ENCODE results near the gene RILPL2.

RILPL2 gene

DNA sequence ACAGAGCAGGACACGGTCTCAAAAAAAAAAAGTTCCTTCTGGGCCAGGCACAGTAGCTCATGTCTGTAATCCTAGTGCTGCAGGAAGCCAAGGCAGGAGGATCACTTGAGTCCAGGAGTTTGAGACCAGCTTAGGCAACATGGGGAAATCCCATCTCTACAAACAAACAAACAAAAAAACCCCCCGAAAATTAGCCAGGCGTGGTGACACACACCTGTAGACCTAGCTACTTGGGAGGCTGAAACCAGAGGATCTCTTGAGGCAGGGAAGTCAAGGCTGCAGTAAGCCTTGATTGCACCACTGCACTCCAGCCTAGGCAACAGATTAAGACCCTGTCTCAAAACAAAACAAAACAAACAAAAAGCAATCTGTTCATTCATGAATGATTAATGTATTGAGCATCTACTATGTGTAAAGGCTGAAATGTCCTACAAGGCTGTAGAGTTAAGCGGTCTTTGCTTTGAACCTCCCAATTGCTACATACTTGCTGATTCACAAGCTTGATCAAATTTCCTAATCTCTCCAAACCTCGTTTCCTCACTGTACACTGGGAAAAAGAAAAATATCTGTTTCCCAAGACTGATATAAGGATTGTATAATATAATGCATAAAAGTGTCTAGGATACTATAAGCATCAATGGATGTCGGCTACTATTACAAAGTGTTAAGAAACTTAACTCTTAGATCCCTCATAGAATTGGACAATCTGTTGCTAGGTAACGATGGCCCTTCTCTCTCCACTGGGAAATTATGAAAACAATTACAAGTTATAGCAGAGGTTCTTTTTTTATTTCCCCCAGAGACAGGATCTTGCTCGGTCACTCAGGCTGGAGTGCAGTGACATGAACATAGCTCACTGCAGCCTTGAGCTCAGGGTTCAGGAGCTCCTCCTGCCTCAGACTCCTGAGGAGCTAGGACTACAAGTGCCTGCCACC is 7.9 kb upstream of the RILPL2 start:
- Histone ChIP-seq H3K27ac (ENCODE audit: poor library complexity, severe bottlenecking) (no peak overlapping the region), H3K36me3 (ENCODE audit: low read depth) (no peaks in the 10 kb centered on the region), H3K9me3 (ENCODE audit: severe bottlenecking) (no peaks in the 10 kb centered on the region), H3K4me1 (ENCODE audit: insufficient read depth, poor library complexity, severe bottlenecking) (peaks cover 5% of the 10 kb centered on the region), H3K4me3 (ENCODE audit: severe bottlenecking) (no peak overlapping the region), H3K27me3 (ENCODE audit: insufficient read depth, poor library complexity, severe bottlenecking) (no peaks in the 10 kb centered on the region)
- no peak for TF ChIP-seq CTCF (IDR thresholded peaks at IDR 0.05; ENCODE audit: poor library complexity, severe bottlenecking)
- peak; percentile 76 for ATAC-seq (ENCODE audit: low read depth)
- DNase-seq (ENCODE audit: low spot score): no peak

DNA sequence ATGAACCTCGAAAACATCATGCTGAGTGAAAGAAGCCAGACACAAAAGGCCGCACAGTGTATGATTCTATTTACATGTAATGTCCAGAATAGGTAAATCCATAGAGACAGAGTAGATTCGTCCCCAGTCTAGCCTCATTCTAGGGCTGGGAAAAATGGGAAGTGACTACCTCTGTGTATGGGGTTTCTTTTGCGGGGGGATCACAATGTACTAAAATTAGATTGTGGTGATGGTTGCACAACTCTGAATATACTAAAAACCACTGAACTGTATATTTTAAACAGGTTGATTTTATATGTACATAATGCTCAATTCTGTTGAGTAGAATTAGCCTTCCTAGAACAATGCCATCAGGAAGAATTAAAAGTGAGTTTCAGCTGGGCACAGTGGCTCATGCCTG is 6.3 kb upstream of the RILPL2 start:
- no peak for TF ChIP-seq CTCF (IDR thresholded peaks at IDR 0.05; ENCODE audit: poor library complexity, severe bottlenecking)
- Histone ChIP-seq H3K27ac (ENCODE audit: poor library complexity, severe bottlenecking) (no peak overlapping the region), H3K36me3 (ENCODE audit: low read depth) (no peaks in the 10 kb centered on the region), H3K27me3 (ENCODE audit: insufficient read depth, poor library complexity, severe bottlenecking) (no peaks in the 10 kb centered on the region), H3K4me3 (ENCODE audit: severe bottlenecking) (no peak overlapping the region), H3K4me1 (ENCODE audit: insufficient read depth, poor library complexity, severe bottlenecking) (peaks cover 5% of the 10 kb centered on the region), H3K9me3 (ENCODE audit: severe bottlenecking) (no peaks in the 10 kb centered on the region)
- DNase-seq (ENCODE audit: low spot score) (no peak), ATAC-seq (ENCODE audit: low read depth) (no peak)

GRCh38 chr12:123441523-123442164 is 5.2 kb upstream of the RILPL2 start:
- ATAC-seq (ENCODE audit: low read depth) (no peak), DNase-seq (ENCODE audit: low spot score) (no peak)
- Histone ChIP-seq H3K4me3 (ENCODE audit: severe bottlenecking) (no peak overlapping the region), H3K27me3 (ENCODE audit: insufficient read depth, poor library complexity, severe bottlenecking) (no peaks in the 10 kb centered on the region), H3K36me3 (ENCODE audit: low read depth) (no peaks in the 10 kb centered on the region), H3K4me1 (ENCODE audit: insufficient read depth, poor library complexity, severe bottlenecking) (peaks cover 5% of the 10 kb centered on the region), H3K9me3 (ENCODE audit: severe bottlenecking) (no peaks in the 10 kb centered on the region), H3K27ac (ENCODE audit: poor library complexity, severe bottlenecking) (no peak overlapping the region)
- TF ChIP-seq CTCF (IDR thresholded peaks at IDR 0.05; ENCODE audit: poor library complexity, severe bottlenecking): no peak

- Histone ChIP-seq H3K27me3 (ENCODE audit: insufficient read depth, poor library complexity, severe bottlenecking) (no peaks in the 10 kb centered on the region), H3K4me3 (ENCODE audit: severe bottlenecking) (peak overlapping the region; percentile 70), H3K4me1 (ENCODE audit: insufficient read depth, poor library complexity, severe bottlenecking) (no peaks in the 10 kb centered on the region), H3K27ac (ENCODE audit: poor library complexity, severe bottlenecking) (peak overlapping the region; percentile 21), H3K9me3 (ENCODE audit: severe bottlenecking) (no peaks in the 10 kb centered on the region), H3K36me3 (ENCODE audit: low read depth) (no peaks in the 10 kb centered on the region)
- TF ChIP-seq CTCF (IDR thresholded peaks at IDR 0.05; ENCODE audit: poor library complexity, severe bottlenecking): peak; percentile 2
- no peak for DNase-seq (ENCODE audit: low spot score)
- ATAC-seq (ENCODE audit: low read depth): no peak
Measured at GRCh38 chr12:123435636-123436016, 858 bp downstream of the RILPL2 start.
